HG03095 (cell line): ENCODE data around the gene TP53.
"Not testable (repeated sequence)": the region's sequence is repeated elsewhere in the genome, so short reads cannot be mapped to it uniquely, and the experiment has no call there.

Experiments
- ATAC-seq: cut with Tn5 transposase; IDR thresholded peaks from one replicate; pipeline ENCODE4 v1.9.1; 2021; ENCODE audit warnings: moderate library complexity; ENCODE audit not compliant: unreplicated experiment

The TP53 gene

GRCh38 chr17:7676533-7676932, 10.8 kb downstream of the TP53 start:
- no peak for ATAC-seq

- no peak for ATAC-seq
Measured at GRCh38 chr17:7674934-7675333, 12.4 kb downstream of the TP53 start.

GRCh38 chr17:7673239-7673638, 14.1 kb downstream of the TP53 start:
- no peak for ATAC-seq

GRCh38 chr17:7668482-7668881, 18.8 kb downstream of the TP53 start:
- no peak for ATAC-seq

GRCh38 chr17:7667656-7668406, 19.5 kb downstream of the TP53 start:
- no peak for ATAC-seq

GRCh38 chr17:7656958-7657609, 30.2 kb downstream of the TP53 start:
- ATAC-seq, result no peak

GRCh38 chr17:7655541-7655840, 31.8 kb downstream of the TP53 start:
- no peak for ATAC-seq

- ATAC-seq, result no peak
Measured at GRCh38 chr17:7654832-7655540, 32.3 kb downstream of the TP53 start.

GRCh38 chr17:7652388-7653356, 34.6 kb downstream of the TP53 start:
- no peak for ATAC-seq

- ATAC-seq, result no peak
Measured at GRCh38 chr17:7651665-7652387, 35.5 kb downstream of the TP53 start.

GRCh38 chr17:7651097-7651664, 36.1 kb downstream of the TP53 start:
- ATAC-seq, result no peak

GRCh38 chr17:7650509-7651096, 36.7 kb downstream of the TP53 start, which contains the start of gene ATP1B2:
Gene ATP1B2, plus strand, starts transcription at chr17:7650926. Its CDS starts 593 bp downstream, at chr17:7651519.
- ATAC-seq, result no peak

GRCh38 chr17:7647018-7647417, 40.3 kb downstream of the TP53 start:
- no peak for ATAC-seq

GRCh38 chr17:7646457-7646856, 40.8 kb downstream of the TP53 start:
- ATAC-seq, result no peak

- ATAC-seq, result no peak
Measured at GRCh38 chr17:7644775-7645174, 42.5 kb downstream of the TP53 start.

GRCh38 chr17:7641635-7642034, 45.7 kb downstream of the TP53 start:
- not testable (repeated sequence) for ATAC-seq

- no peak for ATAC-seq
Measured at GRCh38 chr17:7640783-7641182, 46.5 kb downstream of the TP53 start.

- ATAC-seq, result no peak
Measured at GRCh38 chr17:7636163-7636562, 51.1 kb downstream of the TP53 start.

- ATAC-seq, result no peak
Measured at GRCh38 chr17:7634384-7634783, 52.9 kb downstream of the TP53 start.

GRCh38 chr17:7633093-7633492, 54.2 kb downstream of the TP53 start:
- ATAC-seq, result no peak
